PC-3 (cell line): Measurements from ENCODE around the gene ABCA12. TPM values are rescaled to one million over a fixed set of nuclear protein-coding genes. Genes with fewer than 3 reads are reported as not detected.

Experiments used
- ATAC-seq: fragments of 200-7000 bp; cut with Tn5 transposase; 2 replicates; pipeline ENCODE4 v1.9.1; 2020; ENCODE audit warnings: mild to moderate bottlenecking, moderate library complexity
- BruUV-seq: library from RNA; stranded (reverse); fragments of 400-500 nt; replicated peaks from 2 replicates; lab custom pipeline; 2021; lab: Mats Ljungman, UMichigan
- CTCF ChIA-PET: fragments of 300-600 bp; sonication (Branson Sonifier 250); formaldehyde crosslinking; loops from one replicate; lab custom pipeline; 2022; ENCODE audit warnings: antibody characterized with exemption; lab: Charles Lee
- POLR2A ChIA-PET: fragments of 300-600 bp; sonication (Branson Sonifier 250); formaldehyde crosslinking; loops from one replicate; lab custom pipeline; 2022; ENCODE audit warnings: antibody characterized with exemption; ENCODE audit not compliant: unreplicated experiment; lab: Charles Lee
- DNase-seq: peaks from one replicate; pipeline ENCODE4 v3.0.0-alpha.2; 2015
- H2AFZ ChIP-seq: fragments of 300-600 bp; sonication (generic); 2 replicates; pipeline ENCODE4 v1.6.0; 2016; ENCODE audit warnings: antibody characterized with exemption, low read length
- H3F3A ChIP-seq: fragments of 300-600 bp; sonication (generic); one replicate; pipeline ENCODE4 v1.6.0; 2017; ENCODE audit warnings: antibody characterized with exemption, low read length, control low read depth, mild to moderate bottlenecking; ENCODE audit not compliant: unreplicated experiment
- H3K27ac ChIP-seq: fragments of 300-600 bp; sonication (generic); 2 replicates; pipeline ENCODE4 v1.5.1; 2016; ENCODE audit warnings: mild to moderate bottlenecking, low read length
- H3K27me3 ChIP-seq: fragments of 300-600 bp; sonication (generic); 2 replicates; pipeline ENCODE4 v1.6.1; 2016; ENCODE audit warnings: low read length, mixed read lengths
- H3K36me3 ChIP-seq: fragments of 300-600 bp; sonication (generic); 2 replicates; pipeline ENCODE4 v1.6.1; 2016; ENCODE audit warnings: low read depth, mixed run types, low read length, mixed read lengths
- H3K4me1 ChIP-seq: fragments of 300-600 bp; sonication (generic); 2 replicates; pipeline ENCODE4 v1.5.1; 2016; ENCODE audit warnings: low read length; ENCODE audit not compliant: insufficient read depth
- H3K4me2 ChIP-seq: fragments of 300-600 bp; sonication (generic); 2 replicates; pipeline ENCODE4 v1.6.0; 2016; ENCODE audit warnings: low read length
- H3K4me3 ChIP-seq: fragments of 300-600 bp; sonication (generic); 2 replicates; pipeline ENCODE4 v1.5.1; 2016; ENCODE audit warnings: mild to moderate bottlenecking, low read length, mixed read lengths
- H3K79me2 ChIP-seq: fragments of 300-600 bp; sonication (generic); 2 replicates; pipeline ENCODE4 v1.6.1; 2017; ENCODE audit warnings: low read length, mixed read lengths
- H3K9ac ChIP-seq: fragments of 300-600 bp; sonication (generic); 2 replicates; pipeline ENCODE4 v1.6.0; 2016; ENCODE audit warnings: mild to moderate bottlenecking, low read length
- H3K9me2 ChIP-seq: fragments of 300-600 bp; sonication (generic); replicated peaks from 2 replicates; pipeline ENCODE4 v1.6.1; 2016; ENCODE audit warnings: mixed run types, low read length, mixed read lengths
- H3K9me3 ChIP-seq: fragments of 300-600 bp; sonication (generic); 2 replicates; pipeline ENCODE4 v1.6.1; 2016; ENCODE audit warnings: low read length, mixed read lengths
- H4K20me1 ChIP-seq: fragments of 300-600 bp; sonication (generic); 2 replicates; pipeline ENCODE4 v1.6.1; 2016; ENCODE audit warnings: low read length, mixed read lengths
- CTCF ChIP-seq: fragments of 300-600 bp; sonication (generic); conservative IDR thresholded peaks from 2 replicates; pipeline ENCODE4 v1.5.1; 2017; ENCODE audit warnings: antibody characterized with exemption, low read depth, mild to moderate bottlenecking, low read length
- EZH2 ChIP-seq: fragments of 300-600 bp; sonication (generic); IDR thresholded peaks from one replicate; pipeline ENCODE4 v1.6.1; 2017; ENCODE audit warnings: antibody characterized with exemption, mild to moderate bottlenecking, low read length; ENCODE audit not compliant: unreplicated experiment
- EZH2phosphoT487 ChIP-seq: fragments of 300-600 bp; sonication (generic); IDR thresholded peaks from 2 replicates; pipeline ENCODE4 v1.6.1; 2018; ENCODE audit warnings: mild to moderate bottlenecking, antibody characterized with exemption, low read length, borderline replicate concordance
- intact Hi-C: fragments of 100-400 bp; cut with micrococcal nuclease; formaldehyde crosslinking; loops from 2 replicates; pipeline ENCODE4 v1.9.0; 2023
- total RNA-seq: library from RNA; depleted of rRNA; stranded (reverse); fragments of >200 nt; gene quantifications from 2 replicates; pipeline ENCODE4 v1.2.3, GENCODE V29; 2014

Gene ABCA12
- total RNA-seq, 1 experiment from 2014 or later: not detected

GRCh38 chr2:215060861-215061536 lies 77.4 kb downstream of the ABCA12 start:
- H3K4me1 ChIP-seq: no peaks in the 10 kb centered on the region
- no peaks in the 10 kb centered on the region for H4K20me1 ChIP-seq
- no peaks in the 10 kb centered on the region for H3K27me3 ChIP-seq
- no peak overlapping the region for H2AFZ ChIP-seq
- no TSS peak for BruUV-seq
- H3K79me2 ChIP-seq: no peaks in the 10 kb centered on the region
- no peaks in the 10 kb centered on the region for H3K9me2 ChIP-seq
- H3K4me3 ChIP-seq: no peak overlapping the region
- TF ChIP-seq CTCF (no peak), EZH2phosphoT487 (no peak), EZH2 (no peak)
- DNase-seq (no peak), ATAC-seq (no peak)
- intact Hi-C loops: no loop called here
- ChIA-PET POLR2A (no interaction called here), CTCF (no interaction called here)
- H3F3A ChIP-seq: no peaks in the 10 kb centered on the region
- H3K9ac ChIP-seq: no peak overlapping the region
- no peak overlapping the region for H3K4me2 ChIP-seq
- H3K9me3 ChIP-seq: no peaks in the 10 kb centered on the region
- no peaks in the 10 kb centered on the region for H3K36me3 ChIP-seq
- no peak overlapping the region for H3K27ac ChIP-seq

DNA sequence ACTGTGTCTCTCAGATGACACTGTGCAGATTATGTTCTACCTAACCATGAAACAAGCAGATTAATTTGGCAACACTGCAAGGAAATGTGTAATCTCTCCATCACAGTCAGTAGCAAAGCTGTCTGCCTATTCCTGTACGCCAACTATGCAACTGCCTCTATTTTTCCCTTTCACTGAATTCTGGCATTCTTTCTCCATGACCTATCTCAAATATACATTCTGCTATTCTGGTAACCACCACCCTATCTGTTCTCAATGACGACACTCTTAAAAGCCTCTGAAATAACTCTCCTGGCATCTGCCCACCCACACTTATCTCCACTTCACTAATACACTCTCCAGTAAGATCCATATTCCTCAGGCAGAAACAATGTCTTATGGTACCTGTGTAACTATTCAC lies 78.7 kb downstream of the ABCA12 start:
- Histone ChIP-seq H2AFZ (no peak overlapping the region), H3K79me2 (no peaks in the 10 kb centered on the region), H3K9me3 (no peaks in the 10 kb centered on the region), H3F3A (no peaks in the 10 kb centered on the region), H3K4me2 (no peak overlapping the region), H3K4me1 (no peaks in the 10 kb centered on the region), H4K20me1 (no peaks in the 10 kb centered on the region), H3K9me2 (no peaks in the 10 kb centered on the region), H3K27me3 (no peaks in the 10 kb centered on the region), H3K4me3 (no peak overlapping the region), H3K9ac (no peak overlapping the region), H3K27ac (no peak overlapping the region), H3K36me3 (no peaks in the 10 kb centered on the region)
- intact Hi-C loops: no loop called here
- no TSS peak for BruUV-seq
- DNase-seq (no peak), ATAC-seq (no peak)
- ChIA-PET POLR2A (no interaction called here), CTCF (no interaction called here)
- TF ChIP-seq EZH2 (no peak), CTCF (no peak), EZH2phosphoT487 (no peak)

DNA sequence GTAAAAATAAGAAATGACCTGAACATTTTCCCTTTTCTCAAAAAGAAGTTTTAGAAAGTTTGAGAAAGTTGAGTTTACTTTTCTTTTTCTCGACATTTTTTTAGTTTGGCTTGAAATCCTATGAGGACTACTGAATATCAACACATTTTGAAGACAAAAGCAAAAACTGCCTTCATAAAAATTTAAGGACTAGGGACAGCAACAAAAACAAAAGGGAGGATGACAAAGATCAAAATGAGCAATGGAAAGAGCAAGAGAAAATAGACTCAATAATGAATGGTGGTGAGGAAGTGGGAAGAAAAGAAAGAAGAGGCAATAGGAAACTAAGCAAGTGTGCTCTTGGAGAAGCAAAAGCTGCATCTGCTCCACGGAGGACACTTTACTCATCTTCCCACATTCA lies 82.5 kb downstream of the ABCA12 start:
- no peaks in the 10 kb centered on the region for H3K79me2 ChIP-seq
- TF ChIP-seq CTCF: no peak
- no peak for TF ChIP-seq EZH2
- no peak for TF ChIP-seq EZH2phosphoT487
- POLR2A ChIA-PET: no interaction called here
- H3K9me3 ChIP-seq: no peaks in the 10 kb centered on the region
- no peak overlapping the region for H2AFZ ChIP-seq
- no peak for ATAC-seq
- no peaks in the 10 kb centered on the region for H3K4me1 ChIP-seq
- H3K36me3 ChIP-seq: no peaks in the 10 kb centered on the region
- H3F3A ChIP-seq: no peaks in the 10 kb centered on the region
- BruUV-seq: no TSS peak
- H3K9me2 ChIP-seq: no peaks in the 10 kb centered on the region
- no peaks in the 10 kb centered on the region for H4K20me1 ChIP-seq
- no peak overlapping the region for H3K9ac ChIP-seq
- H3K27ac ChIP-seq: no peak overlapping the region
- DNase-seq: no peak
- CTCF ChIA-PET: no interaction called here
- no peak overlapping the region for H3K4me2 ChIP-seq
- H3K4me3 ChIP-seq: no peak overlapping the region
- intact Hi-C loops: no loop called here
- no peaks in the 10 kb centered on the region for H3K27me3 ChIP-seq
